PFSK-1 (cell line): Measurements from ENCODE around the gene SERTAD4.

Experiments
- FOXP2 ChIP-seq: optimal IDR thresholded peaks from 2 replicates; pipeline ENCODE3; 2011; ENCODE audit warnings: borderline replicate concordance, control low read depth, inconsistent platforms; ENCODE audit not compliant: insufficient read depth; ENCODE audit errors: extremely low read length, extremely low read depth
- POLR2AphosphoS5 ChIP-seq: IDR thresholded peaks from 2 replicates; pipeline ENCODE4 v1.6.1; 2012; ENCODE audit warnings: low read depth, mild to moderate bottlenecking, control low read depth, low read length, moderate library complexity
- SIN3A ChIP-seq: IDR thresholded peaks from 2 replicates; pipeline ENCODE4 v1.6.1; 2012; ENCODE audit warnings: mild to moderate bottlenecking, low read length, moderate library complexity, borderline replicate concordance; ENCODE audit not compliant: insufficient read depth
- TAF1 ChIP-seq: IDR thresholded peaks from 2 replicates; pipeline ENCODE4 v1.6.1; 2012; ENCODE audit warnings: low read length, control low read depth, borderline replicate concordance; ENCODE audit not compliant: insufficient read depth
- TF ChIP-seq, protein P1 (sequence below), 2 experiments: IDR thresholded peaks; 2 replicates each; pipeline versions ENCODE4 v1.6.1 to v1.8.0; 2011 to 2012; ENCODE audit warnings: low read depth in 2 of 2, low read length in 2 of 2, control low read depth in 1 of 2, inconsistent platforms in 1 of 2, mild to moderate bottlenecking in 1 of 2, moderate library complexity in 1 of 2; ENCODE audit not compliant: insufficient read depth in 1 of 2

DNA sequence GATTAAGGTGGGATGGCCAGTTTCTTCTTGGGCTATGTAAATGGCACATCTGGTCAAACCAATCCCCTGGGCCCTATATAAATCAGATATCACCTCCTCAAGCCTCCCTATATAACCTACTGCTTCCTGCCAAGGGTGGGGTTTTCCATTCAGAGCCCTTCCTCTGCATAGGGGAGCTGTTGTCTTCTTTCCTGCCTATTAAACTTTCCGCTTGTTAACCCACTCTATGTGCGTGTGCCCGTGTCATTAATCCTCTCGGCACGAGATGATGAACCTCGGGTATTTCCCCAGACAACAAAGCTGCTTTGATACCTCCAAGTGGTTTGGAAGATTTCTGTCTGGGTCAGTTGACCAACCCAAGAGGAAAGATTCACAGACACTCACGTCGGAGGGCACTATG is 19.3 kb upstream of the SERTAD4 start:
- TF ChIP-seq POLR2AphosphoS5 (no peak), TAF1 (no peak), SIN3A (no peak), FOXP2 (no peak)
- TF ChIP-seq, protein P1, sequence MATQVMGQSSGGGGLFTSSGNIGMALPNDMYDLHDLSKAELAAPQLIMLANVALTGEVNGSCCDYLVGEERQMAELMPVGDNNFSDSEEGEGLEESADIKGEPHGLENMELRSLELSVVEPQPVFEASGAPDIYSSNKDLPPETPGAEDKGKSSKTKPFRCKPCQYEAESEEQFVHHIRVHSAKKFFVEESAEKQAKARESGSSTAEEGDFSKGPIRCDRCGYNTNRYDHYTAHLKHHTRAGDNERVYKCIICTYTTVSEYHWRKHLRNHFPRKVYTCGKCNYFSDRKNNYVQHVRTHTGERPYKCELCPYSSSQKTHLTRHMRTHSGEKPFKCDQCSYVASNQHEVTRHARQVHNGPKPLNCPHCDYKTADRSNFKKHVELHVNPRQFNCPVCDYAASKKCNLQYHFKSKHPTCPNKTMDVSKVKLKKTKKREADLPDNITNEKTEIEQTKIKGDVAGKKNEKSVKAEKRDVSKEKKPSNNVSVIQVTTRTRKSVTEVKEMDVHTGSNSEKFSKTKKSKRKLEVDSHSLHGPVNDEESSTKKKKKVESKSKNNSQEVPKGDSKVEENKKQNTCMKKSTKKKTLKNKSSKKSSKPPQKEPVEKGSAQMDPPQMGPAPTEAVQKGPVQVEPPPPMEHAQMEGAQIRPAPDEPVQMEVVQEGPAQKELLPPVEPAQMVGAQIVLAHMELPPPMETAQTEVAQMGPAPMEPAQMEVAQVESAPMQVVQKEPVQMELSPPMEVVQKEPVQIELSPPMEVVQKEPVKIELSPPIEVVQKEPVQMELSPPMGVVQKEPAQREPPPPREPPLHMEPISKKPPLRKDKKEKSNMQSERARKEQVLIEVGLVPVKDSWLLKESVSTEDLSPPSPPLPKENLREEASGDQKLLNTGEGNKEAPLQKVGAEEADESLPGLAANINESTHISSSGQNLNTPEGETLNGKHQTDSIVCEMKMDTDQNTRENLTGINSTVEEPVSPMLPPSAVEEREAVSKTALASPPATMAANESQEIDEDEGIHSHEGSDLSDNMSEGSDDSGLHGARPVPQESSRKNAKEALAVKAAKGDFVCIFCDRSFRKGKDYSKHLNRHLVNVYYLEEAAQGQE (IDR thresholded peaks at IDR 0.05; ENCODE audit: insufficient read depth in 1 of 2, low read depth in 2 of 2, low read length in 2 of 2) = no peak
